H9 (cell line): ENCODE measurements around the gene GALR2. TPM values are rescaled to one million over a fixed set of nuclear protein-coding genes. Genes with fewer than 3 reads are reported as not detected.

Experiments used
- DNase-seq: peaks from one replicate; pipeline ENCODE4 v3.0.0-alpha.2; 2017
- H2AFZ ChIP-seq: one replicate; pipeline ENCODE4 v1.6.1; 2013; ENCODE audit warnings: mild to moderate bottlenecking, low read length, control low read depth, moderate library complexity
- H2AK5ac ChIP-seq: 2 replicates; pipeline ENCODE4 v1.6.1; 2013; ENCODE audit warnings: low read length, control low read depth, mixed read lengths; ENCODE audit not compliant: insufficient read length
- H2BK120ac ChIP-seq: one replicate; pipeline ENCODE4 v1.6.1; 2013; ENCODE audit warnings: low read depth, mild to moderate bottlenecking, low read length, control low read depth, inconsistent platforms; ENCODE audit not compliant: poor library complexity, severe bottlenecking
- H2BK12ac ChIP-seq: 2 replicates; pipeline ENCODE4 v1.6.1; 2013; ENCODE audit warnings: low read length, control low read depth, mixed read lengths, low read depth; ENCODE audit not compliant: insufficient read length
- H2BK15ac ChIP-seq: 2 replicates; pipeline ENCODE4 v1.6.1; 2013; ENCODE audit warnings: low read depth, low read length, control low read depth
- H2BK20ac ChIP-seq: one replicate; pipeline ENCODE4 v1.6.1; 2013; ENCODE audit warnings: low read depth, mild to moderate bottlenecking, low read length, control low read depth, inconsistent platforms; ENCODE audit not compliant: poor library complexity, severe bottlenecking
- H2BK5ac ChIP-seq: 2 replicates; pipeline ENCODE4 v1.6.1; 2013; ENCODE audit warnings: low read length, control low read depth, mixed read lengths; ENCODE audit not compliant: insufficient read length
- H3K14ac ChIP-seq: 2 replicates; pipeline ENCODE4 v1.6.1; 2013; ENCODE audit warnings: low read length, control low read depth; ENCODE audit not compliant: insufficient read depth
- H3K18ac ChIP-seq: 2 replicates; pipeline ENCODE4 v1.6.1; 2013; ENCODE audit warnings: low read depth, mild to moderate bottlenecking, mixed read lengths, low read length, control low read depth; ENCODE audit not compliant: insufficient read length
- H3K23ac ChIP-seq: 2 replicates; pipeline ENCODE4 v1.6.1; 2013; ENCODE audit warnings: low read length, control low read depth, mixed read lengths, low read depth; ENCODE audit not compliant: insufficient read length
- H3K23me2 ChIP-seq: 2 replicates; pipeline ENCODE4 v1.6.1; 2013; ENCODE audit warnings: low read depth, mild to moderate bottlenecking, mixed read lengths, low read length, control low read depth; ENCODE audit not compliant: insufficient read length, poor library complexity, severe bottlenecking
- H3K27ac ChIP-seq: 2 replicates; pipeline ENCODE4 v1.5.1; 2013; ENCODE audit warnings: low read length, control low read depth, mixed read lengths, low read depth; ENCODE audit not compliant: insufficient read length
- H3K27me3 ChIP-seq: 2 replicates; pipeline ENCODE4 v1.6.1; 2013; ENCODE audit warnings: low read length, control low read depth, inconsistent platforms; ENCODE audit not compliant: insufficient read depth
- H3K4ac ChIP-seq: 2 replicates; pipeline ENCODE4 v1.6.1; 2013; ENCODE audit warnings: low read depth, mild to moderate bottlenecking, control low read depth, inconsistent platforms, low read length, moderate library complexity
- H3K4me1 ChIP-seq: 2 replicates; pipeline ENCODE4 v1.6.1; 2013; ENCODE audit warnings: low read length, control low read depth, inconsistent platforms; ENCODE audit not compliant: insufficient read depth
- H3K4me2 ChIP-seq: 2 replicates; pipeline ENCODE4 v1.6.1; 2013; ENCODE audit warnings: low read length, control low read depth, mixed read lengths; ENCODE audit not compliant: insufficient read length, insufficient read depth
- H3K56ac ChIP-seq: 2 replicates; pipeline ENCODE4 v1.6.1; 2013; ENCODE audit warnings: low read depth, mild to moderate bottlenecking, mixed read lengths, low read length, control low read depth; ENCODE audit not compliant: insufficient read length
- H3K79me1 ChIP-seq: 2 replicates; pipeline ENCODE4 v1.6.1; 2013; ENCODE audit warnings: low read depth, mild to moderate bottlenecking, moderate library complexity, low read length, control low read depth, inconsistent platforms; ENCODE audit not compliant: insufficient read depth, poor library complexity, severe bottlenecking
- H3K79me2 ChIP-seq: 2 replicates; pipeline ENCODE4 v1.6.1; 2013; ENCODE audit warnings: low read length, control low read depth, inconsistent platforms; ENCODE audit not compliant: insufficient read depth
- H3K9ac ChIP-seq: 2 replicates; pipeline ENCODE4 v1.6.1; 2013; ENCODE audit warnings: low read length, control low read depth, mixed read lengths; ENCODE audit not compliant: insufficient read length; ENCODE audit errors: extremely low read depth
- H3K9me3 ChIP-seq: one replicate; pipeline ENCODE4 v1.6.1; 2013; ENCODE audit warnings: low read depth, low read length, inconsistent platforms; ENCODE audit not compliant: control insufficient read depth
- H3T11ph ChIP-seq: one replicate; pipeline ENCODE4 v1.6.1; 2013; ENCODE audit warnings: mild to moderate bottlenecking, low read length, control low read depth, inconsistent platforms
- H4K20me1 ChIP-seq: one replicate; pipeline ENCODE4 v1.6.1; 2013; ENCODE audit not compliant: control insufficient read depth, insufficient read length, insufficient read depth
- H4K5ac ChIP-seq: 2 replicates; pipeline ENCODE4 v1.6.1; 2013; ENCODE audit warnings: low read depth, mild to moderate bottlenecking, mixed read lengths, low read length, control low read depth; ENCODE audit not compliant: insufficient read length
- H4K8ac ChIP-seq: replicated peaks from 2 replicates; pipeline ENCODE4 v1.6.1; 2013; ENCODE audit warnings: low read length, control low read depth, mixed read lengths, low read depth; ENCODE audit not compliant: insufficient read length
- H4K91ac ChIP-seq: 2 replicates; pipeline ENCODE4 v1.6.1; 2013; ENCODE audit warnings: low read depth, mild to moderate bottlenecking, moderate library complexity, mixed read lengths, low read length, control low read depth; ENCODE audit not compliant: insufficient read length
- H3K27ac Mint-ChIP-seq, 3 experiments: 2 replicates in 2 of 3; 3 replicates in 1 of 3; pipeline ENCODE4 v1.8.0; 2020 to 2021; ENCODE audit warnings: mixed read lengths in 3 of 3, mild to moderate bottlenecking in 1 of 3, moderate library complexity in 1 of 3
- H3K27me3 Mint-ChIP-seq: 2 replicates; pipeline ENCODE4 v1.8.0; 2021; ENCODE audit warnings: low read depth, mild to moderate bottlenecking, moderate library complexity, mixed read lengths
- H3K36me3 Mint-ChIP-seq, 3 experiments: 2 replicates in 2 of 3; 3 replicates in 1 of 3; pipeline ENCODE4 v1.8.0; 2020 to 2021; ENCODE audit warnings: low read depth in 3 of 3, mixed read lengths in 3 of 3; ENCODE audit not compliant: insufficient read depth in 1 of 3
- H3K4me1 Mint-ChIP-seq, 2 experiments: 2 replicates each; pipeline ENCODE4 v1.8.0; 2020; ENCODE audit warnings: mixed read lengths in 2 of 2
- H3K4me3 Mint-ChIP-seq, 2 experiments: 2 replicates in 1 of 2; 3 replicates in 1 of 2; pipeline ENCODE4 v1.8.0; 2020 to 2021; ENCODE audit warnings: mild to moderate bottlenecking in 2 of 2, mixed read lengths in 2 of 2, moderate library complexity in 1 of 2
- H3K9me3 Mint-ChIP-seq, 2 experiments: 2 replicates in 1 of 2; 3 replicates in 1 of 2; pipeline ENCODE4 v1.8.0; 2020; ENCODE audit warnings: mild to moderate bottlenecking in 2 of 2, mixed read lengths in 2 of 2, moderate library complexity in 1 of 2
- CTCF ChIP-seq: fragments of 200-600 bp; sonication (generic); conservative IDR thresholded peaks from 3 replicates; pipeline ENCODE4 v1.8.0; 2021; ENCODE audit warnings: antibody characterized with exemption, mild to moderate bottlenecking
- WGBS: extraction: QIAGEN DNeasy Blood & Tissue Kit; methylation state at CpG from one replicate; pipeline ENCODE4 v1.1.7; 2013; ENCODE audit warnings: missing lambda C conversion rate, low lambda C conversion rate, mixed read lengths; ENCODE audit not compliant: insufficient read length; ENCODE audit errors: extremely low coverage; 5-methylcytosine and 5-hydroxymethylcytosine counted together
- total RNA-seq: library from RNA; stranded (reverse); gene quantifications from 2 replicates; pipeline ENCODE4 v1.2.1, GENCODE V29; 2021

Gene GALR2
- total RNA-seq, 1 experiment from 2014 or later, result 0.81 TPM

GRCh38 chr17:76063875-76064546 lies 10.6 kb upstream of the GALR2 start:
- Histone ChIP-seq H3K23me2 (no peaks in the 10 kb centered on the region), H3K56ac (no peak overlapping the region), H4K8ac (no peak overlapping the region), H2AFZ (no peak overlapping the region), H3K27me3 (no peaks in the 10 kb centered on the region), H4K91ac (no peak overlapping the region), H2BK5ac (no peak overlapping the region), H3K79me1 (no peaks in the 10 kb centered on the region), H3K4ac (no peak overlapping the region), H3K23ac (no peak overlapping the region), H2BK15ac (no peak overlapping the region), H2BK120ac (no peak overlapping the region), H4K20me1 (no peaks in the 10 kb centered on the region), H4K5ac (no peak overlapping the region), H3K14ac (no peak overlapping the region), H2BK12ac (no peak overlapping the region), H2BK20ac (no peak overlapping the region), H3T11ph (no peak overlapping the region), H3K4me2 (no peak overlapping the region), H2AK5ac (no peak overlapping the region), H3K4me1 (no peaks in the 10 kb centered on the region), H3K9ac (no peak overlapping the region), H3K18ac (no peak overlapping the region), H3K79me2 (no peaks in the 10 kb centered on the region), H3K27ac (no peak overlapping the region), H3K9me3 (no peaks in the 10 kb centered on the region)
- H3K4me3 Mint-ChIP-seq, result no peak overlapping the region
- DNase-seq, result no peak
- no peak for TF ChIP-seq CTCF
- H3K27ac Mint-ChIP-seq, result no peak overlapping the region
- no peaks in the 10 kb centered on the region for H3K9me3 Mint-ChIP-seq
- H3K36me3 Mint-ChIP-seq, result peaks cover 36 to 88% (median 76%) of the 10 kb centered on the region in 3 experiments; a peak in 6 of 7 replicates
- no CpG with 5 or more reads among the region's 15 CpGs for WGBS
- H3K4me1 Mint-ChIP-seq, result no peaks in the 10 kb centered on the region
- no peaks in the 10 kb centered on the region for H3K27me3 Mint-ChIP-seq
